SK-N-SH treated with all-trans-retinoic acid at 6 μM for 48 hours (cell line): ENCODE results near the gene ILK.

Source experiments
- ATAC-seq: fragments of 200-7000 bp; cut with Tn5 transposase; 3 replicates; pipeline ENCODE4 v1.9.1; 2020; ENCODE audit warnings: mild to moderate bottlenecking, moderate library complexity
- ARNTL ChIP-seq: fragments of 450-650 bp; formaldehyde crosslinking; IDR thresholded peaks from 2 replicates; pipeline ENCODE4 v1.5.0; 2020; ENCODE audit warnings: low read depth, mild to moderate bottlenecking, moderate library complexity, borderline replicate concordance
- BACH2 ChIP-seq: fragments of 250-450 bp; sonication (Bioruptor Pico); IDR thresholded peaks from 2 replicates; pipeline ENCODE4 v1.9.0; 2021; ENCODE audit warnings: mild to moderate bottlenecking, borderline replicate concordance
- CSRNP3 ChIP-seq: fragments of 250-450 bp; sonication (Bioruptor Pico); IDR thresholded peaks from 2 replicates; pipeline ENCODE4 v1.5.1; 2021; ENCODE audit warnings: mild to moderate bottlenecking, moderate library complexity
- ESRRG ChIP-seq: fragments of 250-450 bp; sonication (Bioruptor Pico); IDR thresholded peaks from 2 replicates; pipeline ENCODE4 v1.6.1; 2021; ENCODE audit warnings: mild to moderate bottlenecking
- GLIS3 ChIP-seq: fragments of 250-450 bp; sonication (Bioruptor Pico); IDR thresholded peaks from 2 replicates; pipeline ENCODE4 v1.5.0; 2020; ENCODE audit warnings: mild to moderate bottlenecking, moderate library complexity
- ISL1 ChIP-seq: fragments of 250-450 bp; sonication (Bioruptor Pico); IDR thresholded peaks from 2 replicates; pipeline ENCODE4 v2.1.2; 2022; ENCODE audit warnings: mild to moderate bottlenecking, moderate library complexity
- OSR1 ChIP-seq: fragments of 250-450 bp; sonication (Bioruptor Pico); IDR thresholded peaks from 2 replicates; pipeline ENCODE4 v1.8.0; 2022; ENCODE audit warnings: moderate library complexity, mild to moderate bottlenecking, inconsistent platforms
- PATZ1 ChIP-seq: fragments of 250-450 bp; sonication (Bioruptor Pico); IDR thresholded peaks from 2 replicates; pipeline ENCODE4 v1.8.0; 2020; ENCODE audit warnings: mild to moderate bottlenecking, moderate library complexity, borderline replicate concordance
- POU6F1 ChIP-seq: fragments of 250-450 bp; sonication (Bioruptor Pico); IDR thresholded peaks from 2 replicates; pipeline ENCODE4 v1.8.0; 2021; ENCODE audit warnings: low read depth, mild to moderate bottlenecking, moderate library complexity, borderline replicate concordance
- PPARA ChIP-seq: fragments of 250-450 bp; sonication (Bioruptor Pico); IDR thresholded peaks from 2 replicates; pipeline ENCODE4 v1.5.0; 2020; ENCODE audit warnings: mild to moderate bottlenecking, borderline replicate concordance
- RARB ChIP-seq: fragments of 250-450 bp; sonication (Bioruptor Pico); IDR thresholded peaks from 2 replicates; pipeline ENCODE4 v1.8.0; 2021; ENCODE audit warnings: mild to moderate bottlenecking, moderate library complexity
- SNAI2 ChIP-seq: fragments of 250-450 bp; sonication (Bioruptor Pico); IDR thresholded peaks from 2 replicates; pipeline ENCODE4 v1.5.0; 2020; ENCODE audit warnings: mild to moderate bottlenecking, moderate library complexity
- TCF4 ChIP-seq: fragments of 250-450 bp; sonication (Bioruptor Pico); IDR thresholded peaks from 2 replicates; pipeline ENCODE4 v1.8.0; 2021; ENCODE audit warnings: mild to moderate bottlenecking, moderate library complexity, borderline replicate concordance
- TSHZ2 ChIP-seq: fragments of 250-450 bp; sonication (Bioruptor Pico); IDR thresholded peaks from 2 replicates; pipeline ENCODE4 v1.5.0; 2020; ENCODE audit warnings: mild to moderate bottlenecking, moderate library complexity
- ZC3H10 ChIP-seq: fragments of 250-450 bp; sonication (Bioruptor Pico); IDR thresholded peaks from 2 replicates; pipeline ENCODE4 v1.5.1; 2021; ENCODE audit warnings: mild to moderate bottlenecking, moderate library complexity
- ZFP30 ChIP-seq: fragments of 450-650 bp; formaldehyde crosslinking; IDR thresholded peaks from 2 replicates; pipeline ENCODE4 v1.5.0; 2022; ENCODE audit warnings: mild to moderate bottlenecking, moderate library complexity
- ZNF565 ChIP-seq: fragments of 450-650 bp; formaldehyde crosslinking; conservative IDR thresholded peaks from 2 replicates; pipeline ENCODE4 v1.5.0; 2020; ENCODE audit warnings: low read depth, mild to moderate bottlenecking, moderate library complexity
- ZNF70 ChIP-seq: fragments of 450-650 bp; formaldehyde crosslinking; IDR thresholded peaks from 2 replicates; pipeline ENCODE4 v1.5.0; 2020; ENCODE audit warnings: mild to moderate bottlenecking, moderate library complexity

The ILK gene

GRCh38 chr11:6640036-6640984 is 36.7 kb downstream of the ILK start:
- TF ChIP-seq GLIS3 (CRISPR knock-in tag), result no peak
- TF ChIP-seq PPARA, result no peak
- TF ChIP-seq RARB (CRISPR knock-in tag), result no peak
- TF ChIP-seq PATZ1, result no peak
- TF ChIP-seq CSRNP3 (CRISPR knock-in tag), result no peak
- ATAC-seq, result no peak

- no peak for ATAC-seq
- no peak for TF ChIP-seq RARB (CRISPR knock-in tag)
- no peak for TF ChIP-seq GLIS3 (CRISPR knock-in tag)
- TF ChIP-seq ZNF70, result no peak
- TF ChIP-seq TCF4 (CRISPR knock-in tag), result no peak
- TF ChIP-seq ARNTL, result no peak
- no peak for TF ChIP-seq OSR1 (CRISPR knock-in tag)
- TF ChIP-seq POU6F1, result no peak
- no peak for TF ChIP-seq ZFP30
- TF ChIP-seq SNAI2 (CRISPR knock-in tag), result no peak
- no peak for TF ChIP-seq ESRRG
- no peak for TF ChIP-seq ZNF565 (CRISPR knock-in tag)
- TF ChIP-seq CSRNP3 (CRISPR knock-in tag), result no peak
- TF ChIP-seq ZC3H10 (CRISPR knock-in tag), result no peak
These were observed 37.6 kb downstream of the ILK start for GRCh38 chr11:6640985-6641701.

GRCh38 chr11:6642957-6643356 is 39.4 kb downstream of the ILK start:
- no peak for ATAC-seq
- no peak for TF ChIP-seq SNAI2 (CRISPR knock-in tag)
- TF ChIP-seq CSRNP3 (CRISPR knock-in tag), result no peak
- TF ChIP-seq ZC3H10 (CRISPR knock-in tag), result no peak

- ATAC-seq, result peak; percentile 9; the same call in 1 of the 3 replicates
- TF ChIP-seq ZC3H10 (CRISPR knock-in tag), result no peak
- TF ChIP-seq PATZ1, result no peak
- TF ChIP-seq POU6F1, result no peak
- TF ChIP-seq ZNF565 (CRISPR knock-in tag), result no peak
- no peak for TF ChIP-seq RARB (CRISPR knock-in tag)
- TF ChIP-seq ZFP30, result no peak
- TF ChIP-seq ISL1 (CRISPR knock-in tag), result no peak
- TF ChIP-seq SNAI2 (CRISPR knock-in tag), result no peak
- TF ChIP-seq ESRRG, result no peak
- no peak for TF ChIP-seq TSHZ2
- TF ChIP-seq BACH2 (CRISPR knock-in tag), result no peak
These were observed 42.5 kb downstream of the ILK start for GRCh38 chr11:6646071-6646470.
